ENCODE results near the gene TEK. TPM values are rescaled to one million over a fixed set of nuclear protein-coding genes. Genes with fewer than 3 reads are reported as not detected.

The TEK gene
- not detected for total RNA-seq
- not detected for polyA plus RNA-seq

GRCh38 chr9:27108981-27109541, at the start of gene TEK:
Gene TEK, plus strand, starts transcription at chr9:27109225. Its CDS starts 366 bp downstream, at chr9:27109591.
- Mint-ChIP-seq H3K9me3 (no peaks in the 10 kb centered on the region), H3K4me3 (no peak within 1 kb of the TSS), H3K36me3 (no peaks in the 10 kb centered on the region), H3K4me1 (no peaks in the 10 kb centered on the region), H3K27me3 (peaks cover 3 to 9% of the 10 kb centered on the region in 2 donors), H3K27ac (no peak within 1 kb of the TSS)
- POLR2A ChIA-PET (ENCODE audit: partially characterized antibody): no interaction called here
- Histone ChIP-seq H3K4me3 (ENCODE audit: low read length in 2 of 2) (no peak within 1 kb of the TSS), H3K9me3 (ENCODE audit: control insufficient read depth in 1 of 2, low read length in 2 of 2) (no peaks in the 10 kb centered on the region), H3K4me1 (ENCODE audit: insufficient read depth, low read length) (no peaks in the 10 kb centered on the region), H3K27ac (ENCODE audit: low read depth, low read length) (no peak within 1 kb of the TSS), H3K36me3 (ENCODE audit: insufficient read depth, low read length) (no peaks in the 10 kb centered on the region), H3K27me3 (ENCODE audit: insufficient read depth, low read length) (no peaks in the 10 kb centered on the region)
- no peak for DNase-seq
- intact Hi-C loops (cut with micrococcal nuclease): no loop called here
- CTCF ChIA-PET (ENCODE audit: partially characterized antibody): no interaction called here

GRCh38 chr9:27059412-27059811, 49.6 kb upstream of the TEK start:
- Mint-ChIP-seq H3K9me3 (no peaks in the 10 kb centered on the region), H3K27me3 (no peaks in the 10 kb centered on the region), H3K4me3 (no peak overlapping the region), H3K36me3 (peaks cover 18 to 21% of the 10 kb centered on the region in 2 donors), H3K27ac (no peak overlapping the region), H3K4me1 (no peaks in the 10 kb centered on the region)
- no peaks in the 10 kb centered on the region for H3K9me3 ChIP-seq (ENCODE audit: control insufficient read depth in 1 of 2, low read length in 2 of 2)
- H3K27ac ChIP-seq (ENCODE audit: low read depth, low read length): no peak overlapping the region
- H3K27me3 ChIP-seq (ENCODE audit: insufficient read depth, low read length): no peaks in the 10 kb centered on the region
- no peaks in the 10 kb centered on the region for H3K4me1 ChIP-seq (ENCODE audit: insufficient read depth, low read length)
- ChIA-PET CTCF (ENCODE audit: partially characterized antibody) (interaction anchor here (0.6 to 2.0 kb wide), 2 partner anchors 13 to 291 kb away, joined by 3 to 4 read pairs; no protein-coding TSS in a partner anchor), POLR2A (ENCODE audit: partially characterized antibody) (no interaction called here)
- DNase-seq: no peak
- H3K36me3 ChIP-seq (ENCODE audit: insufficient read depth, low read length): no peaks in the 10 kb centered on the region
- intact Hi-C loops (cut with micrococcal nuclease): no loop called here
- no peak overlapping the region for H3K4me3 ChIP-seq (ENCODE audit: low read length in 2 of 2)

GRCh38 chr9:27059907-27060306, 49.1 kb upstream of the TEK start:
- Mint-ChIP-seq H3K27ac (no peak overlapping the region), H3K4me3 (no peak overlapping the region), H3K4me1 (no peaks in the 10 kb centered on the region), H3K27me3 (no peaks in the 10 kb centered on the region), H3K36me3 (peaks cover 18 to 21% of the 10 kb centered on the region in 2 donors), H3K9me3 (no peaks in the 10 kb centered on the region)
- intact Hi-C loops (cut with micrococcal nuclease): no loop called here
- H3K4me3 ChIP-seq (ENCODE audit: low read length in 2 of 2): no peak overlapping the region
- no peaks in the 10 kb centered on the region for H3K4me1 ChIP-seq (ENCODE audit: insufficient read depth, low read length)
- CTCF ChIA-PET (ENCODE audit: partially characterized antibody): interaction anchor here (0.6 to 2.0 kb wide), 2 partner anchors 13 to 291 kb away, joined by 3 to 4 read pairs; no protein-coding TSS in a partner anchor
- POLR2A ChIA-PET (ENCODE audit: partially characterized antibody): no interaction called here
- no peaks in the 10 kb centered on the region for H3K27me3 ChIP-seq (ENCODE audit: insufficient read depth, low read length)
- no peak overlapping the region for H3K27ac ChIP-seq (ENCODE audit: low read depth, low read length)
- no peaks in the 10 kb centered on the region for H3K9me3 ChIP-seq (ENCODE audit: control insufficient read depth in 1 of 2, low read length in 2 of 2)
- no peaks in the 10 kb centered on the region for H3K36me3 ChIP-seq (ENCODE audit: insufficient read depth, low read length)
- no peak for DNase-seq

GRCh38 chr9:27065288-27065687, 43.7 kb upstream of the TEK start:
- H3K27me3 ChIP-seq (ENCODE audit: insufficient read depth, low read length): no peaks in the 10 kb centered on the region
- intact Hi-C loops (cut with micrococcal nuclease): no loop called here
- Mint-ChIP-seq H3K27ac (no peak overlapping the region), H3K36me3 (peaks cover 4 to 11% of the 10 kb centered on the region in 2 donors), H3K4me3 (no peak overlapping the region), H3K9me3 (no peaks in the 10 kb centered on the region), H3K27me3 (no peaks in the 10 kb centered on the region), H3K4me1 (no peaks in the 10 kb centered on the region)
- no peaks in the 10 kb centered on the region for H3K4me1 ChIP-seq (ENCODE audit: insufficient read depth, low read length)
- H3K9me3 ChIP-seq (ENCODE audit: control insufficient read depth in 1 of 2, low read length in 2 of 2): no peaks in the 10 kb centered on the region
- POLR2A ChIA-PET (ENCODE audit: partially characterized antibody): no interaction called here
- H3K4me3 ChIP-seq (ENCODE audit: low read length in 2 of 2): no peak overlapping the region
- CTCF ChIA-PET (ENCODE audit: partially characterized antibody): no interaction called here
- no peak for DNase-seq
- no peak overlapping the region for H3K27ac ChIP-seq (ENCODE audit: low read depth, low read length)
- H3K36me3 ChIP-seq (ENCODE audit: insufficient read depth, low read length): no peaks in the 10 kb centered on the region

- no peak overlapping the region for H3K27ac ChIP-seq (ENCODE audit: low read depth, low read length)
- intact Hi-C loops (cut with micrococcal nuclease): no loop called here
- H3K27ac Mint-ChIP-seq: no peak overlapping the region
- H3K4me1 ChIP-seq (ENCODE audit: insufficient read depth, low read length): no peaks in the 10 kb centered on the region
- no peaks in the 10 kb centered on the region for H3K4me1 Mint-ChIP-seq
- no peak for DNase-seq
- peaks cover 0 to 3% (median 0%) of the 10 kb centered on the region in 8 donors for H3K9me3 Mint-ChIP-seq
- no peaks in the 10 kb centered on the region for H3K27me3 Mint-ChIP-seq
- peaks cover 2 to 24% of the 10 kb centered on the region in 2 donors for H3K36me3 Mint-ChIP-seq
- H3K36me3 ChIP-seq (ENCODE audit: insufficient read depth, low read length): no peaks in the 10 kb centered on the region
- H3K4me3 Mint-ChIP-seq: no peak overlapping the region
- no peaks in the 10 kb centered on the region for H3K9me3 ChIP-seq (ENCODE audit: control insufficient read depth in 1 of 2, low read length in 2 of 2)
- H3K27me3 ChIP-seq (ENCODE audit: insufficient read depth, low read length): no peaks in the 10 kb centered on the region
- ChIA-PET POLR2A (ENCODE audit: partially characterized antibody) (no interaction called here), CTCF (ENCODE audit: partially characterized antibody) (no interaction called here)
- no peak overlapping the region for H3K4me3 ChIP-seq (ENCODE audit: low read length in 2 of 2)
Observed at GRCh38 chr9:27073841-27074728, 34.9 kb upstream of the TEK start.

GRCh38 chr9:27078685-27079084, 30.3 kb upstream of the TEK start:
- H3K27ac Mint-ChIP-seq: no peak overlapping the region
- ChIA-PET POLR2A (ENCODE audit: partially characterized antibody) (no interaction called here), CTCF (ENCODE audit: partially characterized antibody) (no interaction called here)
- no peaks in the 10 kb centered on the region for H3K36me3 ChIP-seq (ENCODE audit: insufficient read depth, low read length)
- no peak overlapping the region for H3K4me3 Mint-ChIP-seq
- H3K4me1 Mint-ChIP-seq: no peaks in the 10 kb centered on the region
- H3K4me3 ChIP-seq (ENCODE audit: low read length in 2 of 2): no peak overlapping the region
- no peaks in the 10 kb centered on the region for H3K27me3 Mint-ChIP-seq
- peaks cover 0 to 12% of the 10 kb centered on the region in 2 donors for H3K36me3 Mint-ChIP-seq
- peaks cover 0 to 2% (median 0%) of the 10 kb centered on the region in 8 donors for H3K9me3 Mint-ChIP-seq
- intact Hi-C loops (cut with micrococcal nuclease): no loop called here
- no peaks in the 10 kb centered on the region for H3K4me1 ChIP-seq (ENCODE audit: insufficient read depth, low read length)
- no peaks in the 10 kb centered on the region for H3K9me3 ChIP-seq (ENCODE audit: control insufficient read depth in 1 of 2, low read length in 2 of 2)
- no peak for DNase-seq
- no peaks in the 10 kb centered on the region for H3K27me3 ChIP-seq (ENCODE audit: insufficient read depth, low read length)
- H3K27ac ChIP-seq (ENCODE audit: low read depth, low read length): no peak overlapping the region

GRCh38 chr9:27085456-27085855, 23.6 kb upstream of the TEK start:
- H3K4me1 ChIP-seq (ENCODE audit: insufficient read depth, low read length): no peaks in the 10 kb centered on the region
- no peaks in the 10 kb centered on the region for H3K27me3 ChIP-seq (ENCODE audit: insufficient read depth, low read length)
- Mint-ChIP-seq H3K4me1 (no peaks in the 10 kb centered on the region), H3K9me3 (no peaks in the 10 kb centered on the region), H3K4me3 (no peak overlapping the region), H3K27me3 (no peaks in the 10 kb centered on the region), H3K27ac (no peak overlapping the region), H3K36me3 (no peaks in the 10 kb centered on the region)
- H3K9me3 ChIP-seq (ENCODE audit: control insufficient read depth in 1 of 2, low read length in 2 of 2): no peaks in the 10 kb centered on the region
- H3K4me3 ChIP-seq (ENCODE audit: low read length in 2 of 2): no peak overlapping the region
- intact Hi-C loops (cut with micrococcal nuclease): no loop called here
- POLR2A ChIA-PET (ENCODE audit: partially characterized antibody): no interaction called here
- H3K36me3 ChIP-seq (ENCODE audit: insufficient read depth, low read length): no peaks in the 10 kb centered on the region
- CTCF ChIA-PET (ENCODE audit: partially characterized antibody): no interaction called here
- DNase-seq: no peak
- no peak overlapping the region for H3K27ac ChIP-seq (ENCODE audit: low read depth, low read length)
